ENCODE data around the gene CDC37. TPM values are rescaled to one million over a fixed set of nuclear protein-coding genes. Genes with fewer than 3 reads are reported as not detected.

Gene CDC37
- total RNA-seq, 1 experiment from 2014 or later: 260 TPM

GRCh38 chr19:10361569-10362011 is 41.8 kb downstream of the CDC37 start:
- no TSS peak for BruUV-seq (replicated peaks)
- POLR2A ChIA-PET: interaction anchor here (1.5 kb wide), 1 partner anchor 72 kb away, joined by 3 read pairs; the partner anchor contains the start of gene ICAM5
- intact Hi-C loops (cut with micrococcal nuclease): no loop called here
- RAD21 ChIA-PET (ENCODE audit: low non-redundant PET in 1 of 2, low total read pairs in 2 of 2, uncharacterized antibody in 2 of 2, unreplicated experiment in 2 of 2): no interaction called here
- Histone ChIP-seq H3K9ac (ENCODE audit: low read length) (no peak overlapping the region), H3K36me3 (ENCODE audit: control insufficient read depth in 1 of 2, insufficient read depth in 2 of 2, low read length in 2 of 2) (peaks cover 14 to 16% of the 10 kb centered on the region in 2 experiments; a peak in 3 of 4 replicates), H3K9me2 (ENCODE audit: insufficient read depth) (no peaks in the 10 kb centered on the region), H3K27ac (ENCODE audit: low read depth, low read length) (no peak overlapping the region), H3K4me2 (ENCODE audit: low read length) (no peak overlapping the region), H4K20me1 (ENCODE audit: insufficient read depth) (no peaks in the 10 kb centered on the region), H2AFZ (ENCODE audit: low read depth, low read length, poor library complexity, severe bottlenecking) (no peak overlapping the region), H3K79me2 (ENCODE audit: insufficient read depth, low read length) (no peaks in the 10 kb centered on the region), H3K27me3 (ENCODE audit: insufficient read depth, low read length) (no peaks in the 10 kb centered on the region), H3K4me1 (ENCODE audit: control insufficient read depth in 1 of 2, insufficient read depth in 2 of 2, low read length in 2 of 2) (no peaks in the 10 kb centered on the region), H3K9me3 (ENCODE audit: control insufficient read depth in 1 of 2, insufficient read depth in 1 of 2, low read depth in 1 of 2, low read length in 2 of 2) (no peaks in the 10 kb centered on the region), H3K4me3 (replicated peaks in 1 of 2; ENCODE audit: low read depth in 1 of 2, low read length in 2 of 2) (no peak overlapping the region)
- DNase-seq (ENCODE audit: low read depth, low spot score): no peak
- TF ChIP-seq JUND (IDR thresholded peaks at IDR 0.05) (no peak), ZFX (IDR thresholded peaks at IDR 0.05) (no peak), TCF7L2 (IDR thresholded peaks at IDR 0.05; ENCODE audit: borderline replicate concordance, extremely low read depth, insufficient read depth, insufficient read length) (no peak), ATF3 (IDR thresholded peaks at IDR 0.05) (no peak), EZH2 (IDR thresholded peaks at IDR 0.05) (no peak), CTCF (IDR thresholded peaks at IDR 0.05 in 2 of 3, conservative IDR thresholded peaks at IDR 0.05 in 1 of 3; ENCODE audit: borderline replicate concordance in 1 of 3, insufficient read depth in 1 of 3, low read depth in 2 of 3, low read length in 2 of 3) (no peak), ZNF274 (IDR thresholded peaks at IDR 0.05; ENCODE audit: low read depth, low read length) (no peak), RAD21 (IDR thresholded peaks at IDR 0.05; ENCODE audit: low read depth) (no peak), SIN3A (IDR thresholded peaks at IDR 0.05; ENCODE audit: low read depth) (no peak), POLR2A (IDR thresholded peaks at IDR 0.05; ENCODE audit: borderline replicate concordance, extremely low read depth, insufficient read depth, insufficient read length) (no peak), ELF1 (IDR thresholded peaks at IDR 0.05; ENCODE audit: borderline replicate concordance, low read depth) (no peak), ZBTB33 (IDR thresholded peaks at IDR 0.05; ENCODE audit: extremely low read depth, insufficient replicate concordance, low read length) (no peak), SRF (IDR thresholded peaks at IDR 0.05; ENCODE audit: low read depth) (no peak), YY1 (IDR thresholded peaks at IDR 0.05; ENCODE audit: extremely low read depth, insufficient replicate concordance, low read depth, low read length) (no peak), SP1 (IDR thresholded peaks at IDR 0.05; ENCODE audit: low read depth) (no peak), REST (IDR thresholded peaks at IDR 0.05; ENCODE audit: low read depth) (no peak), CBX3 (IDR thresholded peaks at IDR 0.05; ENCODE audit: low read depth) (no peak), FOSL1 (IDR thresholded peaks at IDR 0.05; ENCODE audit: low read depth) (no peak), EZH2phosphoT487 (IDR thresholded peaks at IDR 0.05; ENCODE audit: borderline replicate concordance) (no peak)
- CTCF ChIA-PET: no interaction called here
- ATAC-seq: peak; percentile 52; the same call in 1 of the 2 replicates
